Hepatocyte (in vitro differentiated cells): ENCODE measurements around the gene ZNF598. TPM values are rescaled to one million over a fixed set of nuclear protein-coding genes. Genes with fewer than 3 reads are reported as not detected.

Source experiments
- DNase-seq: peaks from one replicate; pipeline ENCODE4 v3.0.0-alpha.2; 2016; ENCODE audit warnings: low spot score
- H2AFZ ChIP-seq: fragments of 200-600 bp; sonication (generic); 2 replicates; pipeline ENCODE4 v1.6.0; 2016; ENCODE audit warnings: antibody characterized with exemption, mild to moderate bottlenecking
- H3K27ac ChIP-seq: fragments of 200-600 bp; sonication (generic); 2 replicates; pipeline ENCODE4 v1.5.1; 2016; ENCODE audit warnings: mild to moderate bottlenecking
- H3K27me3 ChIP-seq: fragments of 200-600 bp; sonication (generic); 2 replicates; pipeline ENCODE4 v1.6.1; 2016
- H3K36me3 ChIP-seq: fragments of 200-600 bp; sonication (generic); replicated peaks from 2 replicates; pipeline ENCODE4 v1.5.1; 2016; ENCODE audit warnings: low read depth; ENCODE audit not compliant: insufficient read depth
- H3K4me1 ChIP-seq: fragments of 200-600 bp; sonication (generic); 2 replicates; pipeline ENCODE4 v1.5.1; 2016; ENCODE audit warnings: mild to moderate bottlenecking, moderate library complexity; ENCODE audit not compliant: insufficient read depth
- H3K4me2 ChIP-seq: fragments of 200-600 bp; sonication (generic); 2 replicates; pipeline ENCODE4 v1.6.0; 2016
- H3K4me3 ChIP-seq: fragments of 200-600 bp; sonication (generic); 2 replicates; pipeline ENCODE4 v1.5.1; 2016; ENCODE audit warnings: mild to moderate bottlenecking
- H3K79me2 ChIP-seq: fragments of 200-600 bp; sonication (generic); 2 replicates; pipeline ENCODE4 v1.6.0; 2017; ENCODE audit warnings: mild to moderate bottlenecking
- H3K9me2 ChIP-seq: fragments of 200-600 bp; sonication (generic); replicated peaks from 2 replicates; pipeline ENCODE4 v1.6.0; 2017; ENCODE audit warnings: mild to moderate bottlenecking; ENCODE audit not compliant: insufficient read depth
- H3K9me3 ChIP-seq: fragments of 200-600 bp; sonication (generic); 2 replicates; pipeline ENCODE4 v1.5.1; 2016; ENCODE audit warnings: low read depth, mild to moderate bottlenecking
- H4K20me1 ChIP-seq: fragments of 200-600 bp; sonication (generic); 2 replicates; pipeline ENCODE4 v1.6.0; 2016; ENCODE audit warnings: mild to moderate bottlenecking; ENCODE audit not compliant: insufficient read depth, poor library complexity, severe bottlenecking
- CTCF ChIP-seq: fragments of 200-600 bp; sonication (generic); IDR thresholded peaks from 2 replicates; pipeline ENCODE4 v1.5.1; 2016; ENCODE audit warnings: antibody characterized with exemption, mild to moderate bottlenecking; ENCODE audit not compliant: poor library complexity
- EZH2 ChIP-seq: fragments of 200-600 bp; sonication (generic); IDR thresholded peaks from 2 replicates; pipeline ENCODE4 v1.6.1; 2016; ENCODE audit warnings: antibody characterized with exemption, mild to moderate bottlenecking, borderline replicate concordance
- EZH2phosphoT487 ChIP-seq: fragments of 200-600 bp; sonication (generic); IDR thresholded peaks from one replicate; pipeline ENCODE4 v1.6.1; 2018; ENCODE audit warnings: antibody characterized with exemption, mild to moderate bottlenecking, low read depth, moderate library complexity; ENCODE audit not compliant: unreplicated experiment, severe bottlenecking
- WGBS: methylation state at CpG from one replicate; pipeline ENCODE4 v1.1.6; 2016; ENCODE audit warnings: low lambda C conversion rate; ENCODE audit errors: missing lambda C conversion rate; 5-methylcytosine and 5-hydroxymethylcytosine counted together
- polyA plus RNA-seq: library from polyadenylated mRNA; unstranded; fragments of >200 nt; fragmentation: Nextera tagmentation; extraction: Ambion mirVana; gene quantifications from 2 replicates; pipeline ENCODE4 v1.2.1, GENCODE V29; 2016
- total RNA-seq: library from RNA; depleted of rRNA; stranded (reverse); fragments of >200 nt; gene quantifications from 2 replicates; pipeline ENCODE4 v1.2.3, GENCODE V29; 2014

ZNF598 gene
- total and polyA plus RNA-seq, 2 experiments from 2014 or later, result 22.8 to 29.5 TPM

GRCh38 chr16:2016407-2016922, 6.8 kb upstream of the ZNF598 start:
- WGBS, result 53% methylated on average over 13 of the region's 13 CpGs

GRCh38 chr16:2015947-2016208, 6.3 kb upstream of the ZNF598 start:
- H2AFZ ChIP-seq, result no peak overlapping the region
- H3K4me1 ChIP-seq, result peaks cover 17% of the 10 kb centered on the region
- TF ChIP-seq EZH2phosphoT487 (no peak), CTCF (no peak), EZH2 (no peak)
- 84% methylated on average over 7 of the region's 7 CpGs for WGBS
- H3K36me3 ChIP-seq, result no peaks in the 10 kb centered on the region
- no peaks in the 10 kb centered on the region for H3K79me2 ChIP-seq
- H3K27ac ChIP-seq, result peak overlapping the region; percentile 85
- H3K9me3 ChIP-seq, result no peaks in the 10 kb centered on the region
- no peaks in the 10 kb centered on the region for H3K9me2 ChIP-seq
- H3K4me3 ChIP-seq, result no peak overlapping the region
- peaks cover 21% of the 10 kb centered on the region for H3K27me3 ChIP-seq
- no peaks in the 10 kb centered on the region for H4K20me1 ChIP-seq
- DNase-seq, result no peak
- H3K4me2 ChIP-seq, result no peak overlapping the region

More at GRCh38 chr16:2016407-2016922, 6.8 kb upstream of the ZNF598 start:
- Histone ChIP-seq H3K79me2 (no peaks in the 10 kb centered on the region), H3K9me3 (no peaks in the 10 kb centered on the region), H3K27me3 (peaks cover 21% of the 10 kb centered on the region), H3K9me2 (no peaks in the 10 kb centered on the region), H2AFZ (no peak overlapping the region), H3K36me3 (no peaks in the 10 kb centered on the region), H3K4me1 (peaks cover 17% of the 10 kb centered on the region), H3K4me2 (no peak overlapping the region), H4K20me1 (no peaks in the 10 kb centered on the region), H3K27ac (no peak overlapping the region), H3K4me3 (no peak overlapping the region)
- no peak for DNase-seq
- TF ChIP-seq EZH2 (no peak), EZH2phosphoT487 (no peak), CTCF (peak; percentile 35)

GRCh38 chr16:2015117-2015946, 5.7 kb upstream of the ZNF598 start:
- peak overlapping the region; percentile 85 for H3K27ac ChIP-seq
- peak; percentile 63 for DNase-seq
- H3K36me3 ChIP-seq, result no peaks in the 10 kb centered on the region
- H3K4me3 ChIP-seq, result no peak overlapping the region
- TF ChIP-seq EZH2 (no peak), CTCF (no peak), EZH2phosphoT487 (no peak)
- H3K79me2 ChIP-seq, result peaks cover 5% of the 10 kb centered on the region
- no peaks in the 10 kb centered on the region for H3K9me2 ChIP-seq
- H4K20me1 ChIP-seq, result no peaks in the 10 kb centered on the region
- peaks cover 18% of the 10 kb centered on the region for H3K4me1 ChIP-seq
- H3K27me3 ChIP-seq, result peaks cover 17% of the 10 kb centered on the region
- WGBS, result 69% methylated on average over 24 of the region's 24 CpGs
- no peak overlapping the region for H2AFZ ChIP-seq
- H3K9me3 ChIP-seq, result no peaks in the 10 kb centered on the region
- H3K4me2 ChIP-seq, result no peak overlapping the region
